ENCODE measurements around the gene DCAF7. TPM values are rescaled to one million over a fixed set of nuclear protein-coding genes. Genes with fewer than 3 reads are reported as not detected.

The DCAF7 gene
- total and polyA plus RNA-seq, 8 donors, result 7.1 to 39.2 (median 22.6) TPM

DNA sequence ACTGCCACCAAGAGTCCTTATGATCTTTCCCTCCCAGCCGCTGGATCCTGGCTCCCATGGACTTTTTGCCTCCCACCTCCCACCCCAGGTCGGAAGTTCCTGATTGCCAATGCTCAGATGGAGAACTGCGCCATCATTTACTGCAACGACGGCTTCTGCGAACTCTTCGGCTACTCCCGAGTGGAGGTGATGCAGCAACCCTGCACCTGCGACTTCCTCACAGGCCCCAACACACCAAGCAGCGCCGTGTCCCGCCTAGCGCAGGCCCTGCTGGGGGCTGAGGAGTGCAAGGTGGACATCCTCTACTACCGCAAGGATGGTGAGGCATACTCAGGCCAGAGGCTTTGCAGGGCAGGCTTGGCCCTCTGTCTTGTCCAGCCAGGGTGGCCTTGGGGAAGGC is 26.2 kb upstream of the DCAF7 start:
- Histone ChIP-seq H3K4me3 (no peak overlapping the region), H3K27me3 (no peaks in the 10 kb centered on the region), H3K9me3 (no peaks in the 10 kb centered on the region), H3K4me1 (no peaks in the 10 kb centered on the region), H3K27ac (no peak overlapping the region), H3K36me3 (no peaks in the 10 kb centered on the region)
- no peak for DNase-seq
- TF ChIP-seq, protein P1, sequence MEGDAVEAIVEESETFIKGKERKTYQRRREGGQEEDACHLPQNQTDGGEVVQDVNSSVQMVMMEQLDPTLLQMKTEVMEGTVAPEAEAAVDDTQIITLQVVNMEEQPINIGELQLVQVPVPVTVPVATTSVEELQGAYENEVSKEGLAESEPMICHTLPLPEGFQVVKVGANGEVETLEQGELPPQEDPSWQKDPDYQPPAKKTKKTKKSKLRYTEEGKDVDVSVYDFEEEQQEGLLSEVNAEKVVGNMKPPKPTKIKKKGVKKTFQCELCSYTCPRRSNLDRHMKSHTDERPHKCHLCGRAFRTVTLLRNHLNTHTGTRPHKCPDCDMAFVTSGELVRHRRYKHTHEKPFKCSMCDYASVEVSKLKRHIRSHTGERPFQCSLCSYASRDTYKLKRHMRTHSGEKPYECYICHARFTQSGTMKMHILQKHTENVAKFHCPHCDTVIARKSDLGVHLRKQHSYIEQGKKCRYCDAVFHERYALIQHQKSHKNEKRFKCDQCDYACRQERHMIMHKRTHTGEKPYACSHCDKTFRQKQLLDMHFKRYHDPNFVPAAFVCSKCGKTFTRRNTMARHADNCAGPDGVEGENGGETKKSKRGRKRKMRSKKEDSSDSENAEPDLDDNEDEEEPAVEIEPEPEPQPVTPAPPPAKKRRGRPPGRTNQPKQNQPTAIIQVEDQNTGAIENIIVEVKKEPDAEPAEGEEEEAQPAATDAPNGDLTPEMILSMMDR (IDR thresholded peaks at IDR 0.05), result no peak
- ATAC-seq, result no peak
- intact Hi-C loops (cut with DNase I), result no loop called here
- 90 to 93% methylated on average over 14 of the region's 14 CpGs for WGBS, 2 donors
- no peak for FAIRE-seq

DNA sequence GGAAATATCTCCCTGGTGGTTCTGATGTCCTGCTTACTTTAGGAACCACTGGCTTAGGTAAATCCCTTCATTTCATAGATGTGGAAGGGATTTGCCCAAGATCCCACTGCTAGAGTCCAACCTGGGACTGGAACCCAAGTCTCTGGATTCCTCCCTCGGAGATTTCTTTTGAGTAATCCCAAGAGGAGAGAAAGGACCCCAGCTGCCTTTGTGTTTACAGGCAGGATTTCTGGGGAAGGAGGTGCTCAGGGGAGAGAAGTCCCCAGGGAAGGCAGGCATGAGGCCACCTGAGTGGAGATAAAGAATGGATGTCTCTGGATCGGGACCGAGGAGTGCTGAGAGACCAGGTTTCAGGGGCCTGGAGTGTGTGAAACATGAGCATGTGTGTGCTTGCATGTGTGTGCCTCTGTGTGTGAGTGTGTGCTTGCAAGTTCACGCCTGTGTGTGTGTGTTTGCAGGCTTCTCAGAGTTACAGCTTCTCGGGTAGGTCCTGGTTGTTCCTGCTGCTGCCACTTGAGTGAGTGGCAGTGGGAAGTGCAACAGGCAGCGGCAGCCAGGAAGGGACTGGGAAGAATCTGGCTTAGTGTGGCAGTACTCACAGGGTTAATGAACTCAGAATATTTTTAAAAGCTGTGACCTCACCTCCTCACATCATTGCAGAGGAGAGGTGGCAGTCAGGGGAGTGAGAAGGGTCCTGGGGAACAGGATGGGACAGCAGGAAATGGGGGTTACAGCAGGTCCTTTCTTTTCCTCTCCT is 24.9 kb upstream of the DCAF7 start:
- DNase-seq, result no peak
- no peak for ATAC-seq
- TF ChIP-seq, protein P1 (IDR thresholded peaks at IDR 0.05), result no peak
- FAIRE-seq, result no peak
- Histone ChIP-seq H3K4me1 (no peaks in the 10 kb centered on the region), H3K27me3 (no peaks in the 10 kb centered on the region), H3K36me3 (no peaks in the 10 kb centered on the region), H3K9me3 (no peaks in the 10 kb centered on the region), H3K27ac (no peak overlapping the region), H3K4me3 (no peak overlapping the region)
- WGBS, 2 donors, result 68 to 77% methylated on average over 6 of the region's 6 CpGs
- intact Hi-C loops (cut with DNase I), result no loop called here

DNA sequence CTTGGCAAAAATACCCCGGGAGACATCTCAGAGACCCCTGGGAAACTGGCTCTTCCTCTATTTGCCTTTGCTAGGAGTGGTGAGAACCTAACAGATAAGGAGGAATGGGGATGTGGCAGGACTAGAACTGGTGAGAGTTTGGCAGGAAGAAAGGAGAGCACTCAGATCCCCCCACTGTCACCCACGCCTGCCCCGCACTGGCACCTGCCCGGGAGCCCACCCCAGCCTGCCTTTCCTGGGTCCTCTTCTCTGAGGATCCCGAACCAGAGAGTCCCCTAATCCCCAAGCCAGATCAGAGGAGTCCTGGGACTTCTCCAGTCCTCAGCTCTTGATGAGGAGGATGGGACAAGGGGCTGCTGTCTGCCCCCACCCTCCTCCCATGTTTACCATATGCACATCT is 23.4 kb upstream of the DCAF7 start:
- FAIRE-seq, result no peak

DNA sequence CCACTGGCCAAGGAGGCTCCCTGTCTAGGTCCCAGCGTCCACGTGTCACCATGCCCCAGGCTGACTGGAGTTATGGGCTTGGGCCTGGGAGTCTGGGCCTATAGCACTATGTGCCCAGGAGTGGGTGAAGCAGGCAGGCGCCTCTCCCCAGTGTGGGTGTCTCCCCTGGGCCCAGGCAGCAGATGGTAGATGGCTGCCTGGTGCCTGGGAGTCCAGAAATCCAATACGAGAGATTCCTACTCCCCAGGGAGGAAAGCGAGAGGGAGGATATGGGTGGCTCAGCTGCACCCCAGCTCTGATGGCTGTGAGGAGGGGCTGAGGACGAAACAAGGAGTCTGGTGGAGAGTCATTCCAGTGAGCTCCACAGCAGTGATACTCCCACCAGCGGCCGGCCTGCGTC is 22.1 kb upstream of the DCAF7 start:
- FAIRE-seq (no peak), DNase-seq (no peak), ATAC-seq (no peak)
- H3K36me3 ChIP-seq, result no peaks in the 10 kb centered on the region
- H3K4me1 ChIP-seq, result no peaks in the 10 kb centered on the region
- H3K4me3 ChIP-seq, result no peak overlapping the region
- TF ChIP-seq, protein P1 (IDR thresholded peaks at IDR 0.05), result no peak
- H3K27me3 ChIP-seq, result no peaks in the 10 kb centered on the region
- no peak overlapping the region for H3K27ac ChIP-seq
- intact Hi-C loops (cut with DNase I), result no loop called here
- 80 to 85% methylated on average over 9 of the region's 9 CpGs for WGBS, 2 donors
- H3K9me3 ChIP-seq, result no peaks in the 10 kb centered on the region

More for the DNA sequence above, 23.4 kb upstream of the DCAF7 start:
- H3K36me3 ChIP-seq, result no peaks in the 10 kb centered on the region
- WGBS, 2 donors, result 53 to 62% methylated on average over 5 of the region's 5 CpGs
- no peaks in the 10 kb centered on the region for H3K27me3 ChIP-seq
- intact Hi-C loops (cut with DNase I), result no loop called here
- H3K27ac ChIP-seq, result no peak overlapping the region
- no peak for ATAC-seq
- no peaks in the 10 kb centered on the region for H3K4me1 ChIP-seq
- DNase-seq, result no peak
- H3K4me3 ChIP-seq, result no peak overlapping the region
- TF ChIP-seq, protein P1 (IDR thresholded peaks at IDR 0.05), result no peak
- no peaks in the 10 kb centered on the region for H3K9me3 ChIP-seq

Data from pancreas (tissue), 10 donors.